ENCODE results near the gene VN1R5. TPM values are rescaled to one million over a fixed set of nuclear protein-coding genes. Genes with fewer than 3 reads are reported as not detected.
"Not testable (repeated sequence)": the region's sequence is repeated elsewhere in the genome, so short reads cannot be mapped to it uniquely, and the experiment has no call there.

The VN1R5 gene
- total RNA-seq, 2 experiments from 2014 or later: not detected

DNA sequence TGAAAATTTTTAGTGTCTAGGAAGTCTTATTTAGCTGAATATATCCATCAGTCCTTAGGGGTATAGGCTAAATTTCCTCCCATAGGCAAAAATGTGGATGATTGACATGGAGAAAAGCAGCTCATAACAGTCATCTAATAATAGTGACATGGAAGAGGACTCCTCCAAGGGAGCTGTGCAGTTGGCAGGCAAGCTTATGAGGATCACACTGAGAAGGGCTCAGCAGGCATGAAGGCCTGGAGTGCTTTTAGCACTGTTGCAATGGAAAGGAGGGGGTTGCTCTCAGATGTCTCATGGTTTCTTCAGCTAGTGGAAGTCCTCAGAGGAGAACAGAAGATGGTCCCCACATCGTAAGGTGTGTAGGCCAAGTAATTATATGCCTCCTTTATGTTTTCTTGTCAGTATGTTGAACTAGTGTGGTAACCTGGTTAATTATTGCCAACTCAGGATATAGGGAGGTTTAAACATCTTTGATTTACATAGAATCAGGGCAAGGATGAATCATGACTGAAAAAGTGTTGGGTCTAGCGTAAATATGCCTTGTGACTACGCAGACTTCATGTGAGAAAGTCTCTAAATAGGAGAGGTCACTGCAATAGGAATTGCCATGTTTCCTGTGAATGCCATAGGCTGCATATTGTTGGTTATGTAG is 18.9 kb downstream of the VN1R5 start:
- ChIA-PET CTCF (no interaction called here), POLR2A (no interaction called here)
- H3K4me1 Mint-ChIP-seq: no peaks in the 10 kb centered on the region
- no peak overlapping the region for H3K27ac Mint-ChIP-seq
- peaks cover 12% of the 10 kb centered on the region for H3K9me3 Mint-ChIP-seq (ENCODE audit: low read depth)
- DNase-seq (no peak), ATAC-seq (no peak)
- no peak overlapping the region for H3K4me3 Mint-ChIP-seq
- no peaks in the 10 kb centered on the region for H3K27me3 Mint-ChIP-seq
- intact Hi-C loops (cut with DNase I, micrococcal nuclease): no loop called here
- no peaks in the 10 kb centered on the region for H3K36me3 Mint-ChIP-seq (ENCODE audit: low read depth)

DNA sequence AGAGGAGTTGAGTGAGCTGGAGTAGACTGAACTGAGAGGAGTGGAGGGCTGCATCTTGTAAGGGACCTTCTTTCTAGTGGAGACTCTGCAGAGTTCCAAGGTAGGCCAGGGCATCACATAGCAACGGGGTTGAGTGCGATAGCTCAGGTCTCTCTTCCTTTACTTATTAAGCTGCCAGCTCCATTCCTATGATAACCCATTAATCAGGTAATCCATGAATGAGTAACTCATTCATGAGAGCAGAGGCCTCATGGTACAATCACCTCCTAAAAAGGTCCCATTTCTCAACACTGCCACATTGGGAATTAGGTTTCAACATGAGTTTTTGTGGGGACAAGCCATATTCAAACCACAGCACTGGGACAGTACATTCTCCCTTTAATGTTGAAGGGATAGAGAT is 21.3 kb downstream of the VN1R5 start:
- H3K36me3 Mint-ChIP-seq (ENCODE audit: low read depth): no peaks in the 10 kb centered on the region
- DNase-seq (no peak), ATAC-seq (no peak)
- H3K4me1 Mint-ChIP-seq: no peaks in the 10 kb centered on the region
- H3K27me3 Mint-ChIP-seq: no peaks in the 10 kb centered on the region
- POLR2A ChIA-PET: no interaction called here
- H3K27ac Mint-ChIP-seq: no peak overlapping the region
- no peaks in the 10 kb centered on the region for H3K9me3 Mint-ChIP-seq (ENCODE audit: low read depth)
- CTCF ChIA-PET: no interaction called here
- intact Hi-C loops (cut with DNase I, micrococcal nuclease): no loop called here
- H3K4me3 Mint-ChIP-seq: no peak overlapping the region

DNA sequence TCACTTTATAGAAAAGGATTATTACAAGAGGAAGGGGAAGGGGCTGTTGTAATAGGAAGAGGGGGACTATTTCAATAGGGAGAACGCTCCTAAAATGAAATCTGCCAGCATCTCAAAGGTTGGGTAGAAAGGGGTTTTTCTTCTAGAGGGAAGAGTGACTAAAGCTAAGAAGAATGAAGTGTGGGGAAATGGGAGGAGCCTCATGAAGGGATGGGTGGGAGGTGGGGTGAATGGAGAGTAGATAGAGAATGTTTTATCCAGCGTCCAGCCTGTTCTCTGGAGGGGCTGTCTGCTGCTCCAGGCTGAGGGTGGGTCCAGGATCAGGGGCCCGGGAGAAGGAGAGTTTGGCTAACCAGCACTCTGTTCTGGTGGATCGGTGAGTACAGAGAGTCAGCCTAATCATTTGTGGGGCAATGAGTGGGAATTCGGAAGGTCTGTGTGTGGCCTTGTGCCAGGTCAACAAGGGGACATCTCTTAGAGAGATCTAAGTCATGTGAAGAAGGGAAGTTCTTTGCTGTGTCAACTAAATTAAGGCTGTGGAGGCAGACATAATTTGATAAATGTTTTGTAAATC is 25.2 kb downstream of the VN1R5 start:
- ChIA-PET CTCF (no interaction called here), POLR2A (no interaction called here)
- Mint-ChIP-seq H3K9me3 (ENCODE audit: low read depth) (peaks cover 4% of the 10 kb centered on the region), H3K27ac (no peak overlapping the region), H3K4me3 (no peak overlapping the region), H3K4me1 (no peaks in the 10 kb centered on the region), H3K36me3 (ENCODE audit: low read depth) (no peaks in the 10 kb centered on the region), H3K27me3 (no peaks in the 10 kb centered on the region)
- DNase-seq (no peak), ATAC-seq (no peak)
- intact Hi-C loops (cut with DNase I, micrococcal nuclease): no loop called here

DNA sequence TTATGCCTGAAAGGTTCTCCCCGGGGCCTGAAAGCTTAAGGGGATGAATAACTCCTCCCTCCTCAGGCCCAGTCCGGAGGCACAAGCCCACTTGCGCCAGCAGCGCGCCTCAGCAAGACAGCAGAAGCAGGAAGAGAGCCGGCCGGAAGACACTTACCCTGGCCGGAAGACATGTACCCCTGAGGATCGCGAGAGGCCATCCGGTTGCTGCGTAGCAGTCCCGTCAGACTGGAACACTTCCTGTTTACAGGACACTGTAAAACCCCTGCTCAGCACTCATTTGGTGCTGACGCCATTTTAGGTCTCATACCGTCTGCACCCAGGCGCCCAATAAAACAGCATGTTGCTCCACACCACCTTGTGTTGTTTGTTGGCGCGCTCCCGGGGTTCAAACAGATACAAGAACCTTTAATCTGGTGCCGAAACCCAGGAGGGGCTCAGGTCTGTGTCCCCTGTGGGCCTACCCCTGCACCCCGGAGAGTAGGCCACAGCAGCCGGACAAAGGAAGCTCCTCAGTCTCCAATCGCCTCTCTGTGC is 30.3 kb downstream of the VN1R5 start:
- Mint-ChIP-seq H3K9me3 (ENCODE audit: low read depth) (peaks cover 14% of the 10 kb centered on the region), H3K36me3 (ENCODE audit: low read depth) (no peaks in the 10 kb centered on the region), H3K27me3 (no peaks in the 10 kb centered on the region), H3K27ac (no peak overlapping the region), H3K4me1 (no peaks in the 10 kb centered on the region), H3K4me3 (no peak overlapping the region)
- intact Hi-C loops (cut with DNase I, micrococcal nuclease): no loop called here
- POLR2A ChIA-PET: no interaction called here
- no peak for ATAC-seq
- no peak for DNase-seq
- CTCF ChIA-PET: interaction anchor here (0.6 to 0.7 kb wide), 2 partner anchors 189 to 406 kb away, joined by 3 read pairs; no protein-coding TSS in a partner anchor

DNA sequence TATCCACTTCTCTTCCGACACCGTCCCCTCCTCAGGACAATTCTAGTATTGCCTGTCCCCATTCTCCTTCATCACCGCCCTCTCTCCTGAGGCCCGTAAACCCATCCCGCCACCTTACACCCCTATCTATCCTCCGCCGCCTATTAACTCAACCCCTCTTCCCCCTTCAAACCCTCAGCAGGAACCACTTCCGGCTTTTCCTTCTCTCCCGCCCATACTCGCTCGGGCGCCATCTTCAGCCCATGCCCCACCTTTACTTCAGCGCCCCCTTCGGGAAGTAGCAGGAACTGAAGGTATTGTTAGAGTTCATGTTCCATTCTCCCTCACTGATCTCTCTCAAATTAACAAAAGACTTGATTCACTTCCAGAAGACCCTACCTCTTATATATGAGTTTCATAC is 31.6 kb downstream of the VN1R5 start:
- ChIA-PET POLR2A (no interaction called here), CTCF (no interaction called here)
- Mint-ChIP-seq H3K27ac (no peak overlapping the region), H3K4me1 (no peaks in the 10 kb centered on the region), H3K36me3 (ENCODE audit: low read depth) (no peaks in the 10 kb centered on the region), H3K9me3 (ENCODE audit: low read depth) (peaks cover 14% of the 10 kb centered on the region), H3K27me3 (no peaks in the 10 kb centered on the region), H3K4me3 (no peak overlapping the region)
- no peak for DNase-seq
- ATAC-seq: no peak
- intact Hi-C loops (cut with DNase I, micrococcal nuclease): no loop called here

DNA sequence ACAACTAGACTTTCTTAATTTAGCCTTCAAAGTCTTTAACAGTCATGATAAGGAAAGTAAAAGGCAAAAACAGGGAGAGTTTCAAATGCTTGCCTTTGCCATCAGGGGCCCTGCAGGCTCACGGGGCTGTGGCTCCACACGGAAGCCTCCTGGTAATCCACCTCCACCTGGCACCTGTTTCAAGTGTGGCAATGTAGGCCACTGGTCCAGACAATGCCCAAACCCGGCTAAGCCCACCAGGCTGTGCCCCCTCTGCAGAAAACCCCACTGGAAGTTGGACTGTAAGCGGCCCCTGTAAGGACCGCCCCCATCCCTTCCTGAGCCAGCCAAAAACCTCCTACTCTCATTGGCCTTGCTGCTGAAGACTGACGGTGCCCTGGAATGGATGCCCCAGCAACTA is 32.5 kb downstream of the VN1R5 start:
- Mint-ChIP-seq H3K36me3 (ENCODE audit: low read depth) (no peaks in the 10 kb centered on the region), H3K4me1 (no peaks in the 10 kb centered on the region), H3K9me3 (ENCODE audit: low read depth) (peaks cover 14% of the 10 kb centered on the region), H3K27ac (no peak overlapping the region), H3K27me3 (no peaks in the 10 kb centered on the region), H3K4me3 (no peak overlapping the region)
- POLR2A ChIA-PET: no interaction called here
- CTCF ChIA-PET: no interaction called here
- intact Hi-C loops (cut with DNase I, micrococcal nuclease): no loop called here
- no peak for ATAC-seq
- no peak for DNase-seq

DNA sequence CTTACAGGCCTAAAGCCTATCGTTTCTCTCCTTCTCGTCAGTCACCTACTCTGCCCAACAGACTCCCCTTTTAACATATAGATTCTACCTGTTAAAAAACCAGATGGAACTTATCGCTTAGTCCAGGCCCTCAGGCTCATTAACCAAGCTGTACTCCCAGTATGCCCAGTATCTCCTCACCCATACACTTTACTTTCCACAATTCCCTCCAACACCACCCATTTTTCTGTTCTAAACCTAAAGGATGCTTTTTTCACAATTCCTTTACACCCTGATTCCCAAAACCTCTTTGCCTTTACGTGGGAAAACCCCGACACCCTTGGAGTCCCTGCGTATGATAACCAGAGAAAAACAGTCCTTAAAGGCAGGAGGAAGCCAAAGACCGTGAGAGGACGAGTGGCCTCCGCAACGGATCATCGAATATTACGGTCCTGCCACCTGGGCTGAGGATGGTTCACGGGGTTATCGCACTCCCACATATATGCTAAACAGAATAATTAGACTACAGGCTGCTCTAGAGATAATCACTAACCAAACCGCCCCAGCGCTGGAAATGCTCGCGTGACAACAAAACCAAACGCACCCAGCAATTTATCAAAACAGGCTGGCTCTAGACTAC is 33.5 kb downstream of the VN1R5 start:
- intact Hi-C loops (cut with DNase I, micrococcal nuclease); POLR2A ChIA-PET; CTCF ChIA-PET; H3K36me3 Mint-ChIP-seq (ENCODE audit: low read depth); H3K4me3 Mint-ChIP-seq; H3K27ac Mint-ChIP-seq; DNase-seq; ATAC-seq; H3K4me1 Mint-ChIP-seq; H3K27me3 Mint-ChIP-seq: not testable (repeated sequence)
- peaks cover 14% of the 10 kb centered on the region for H3K9me3 Mint-ChIP-seq (ENCODE audit: low read depth)

DNA sequence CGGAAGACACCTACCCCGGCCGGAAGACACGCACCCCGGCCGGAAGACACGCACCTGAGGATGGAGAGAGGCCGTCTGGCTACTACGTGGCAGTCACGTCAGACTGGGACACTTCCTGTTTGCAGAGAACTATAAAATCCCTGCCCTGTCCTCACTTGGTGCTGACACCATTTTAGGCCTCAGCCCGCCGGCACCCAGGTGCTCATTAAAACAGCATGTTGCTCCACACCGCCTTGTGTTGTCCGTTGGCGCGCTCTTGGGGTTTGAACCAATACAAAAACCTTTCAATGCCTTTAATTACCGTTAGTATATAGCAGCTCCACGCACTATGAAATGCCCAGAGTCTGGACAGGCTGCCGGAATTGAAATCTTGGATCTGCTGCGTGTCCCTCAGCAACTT is 34.7 kb downstream of the VN1R5 start:
- ChIA-PET CTCF (no interaction called here), POLR2A (no interaction called here)
- intact Hi-C loops (cut with DNase I, micrococcal nuclease): no loop called here
- Mint-ChIP-seq H3K9me3 (ENCODE audit: low read depth) (peaks cover 14% of the 10 kb centered on the region), H3K4me1 (no peaks in the 10 kb centered on the region), H3K27me3 (no peaks in the 10 kb centered on the region), H3K27ac (no peak overlapping the region), H3K36me3 (ENCODE audit: low read depth) (no peaks in the 10 kb centered on the region), H3K4me3 (no peak overlapping the region)
- DNase-seq (no peak), ATAC-seq (no peak)

DNA sequence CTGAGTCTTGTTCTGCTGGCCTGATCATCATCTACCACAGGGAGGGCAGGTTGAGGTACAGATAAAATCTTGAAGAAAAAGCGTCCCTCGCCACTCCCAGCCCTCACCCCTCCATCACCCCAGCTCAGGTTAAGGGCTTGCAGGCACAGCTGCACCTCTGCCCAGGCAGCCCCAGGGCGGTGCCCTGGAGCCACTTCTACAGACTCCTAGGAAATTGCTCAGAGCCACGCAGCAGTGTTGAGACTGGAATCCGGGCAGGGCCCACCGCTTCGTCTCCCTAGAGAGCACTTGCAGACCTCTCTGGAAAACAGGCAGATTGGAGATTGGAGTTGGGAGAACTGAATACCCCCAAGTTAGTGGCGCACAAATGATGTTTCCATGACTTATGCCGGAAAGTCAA is 35.3 kb downstream of the VN1R5 start:
- Mint-ChIP-seq H3K9me3 (ENCODE audit: low read depth) (peaks cover 10% of the 10 kb centered on the region), H3K27ac (no peak overlapping the region), H3K36me3 (ENCODE audit: low read depth) (no peaks in the 10 kb centered on the region), H3K4me1 (no peaks in the 10 kb centered on the region), H3K27me3 (no peaks in the 10 kb centered on the region), H3K4me3 (no peak overlapping the region)
- POLR2A ChIA-PET: no interaction called here
- intact Hi-C loops (cut with DNase I, micrococcal nuclease): no loop called here
- no peak for ATAC-seq
- DNase-seq: no peak
- CTCF ChIA-PET: no interaction called here

DNA sequence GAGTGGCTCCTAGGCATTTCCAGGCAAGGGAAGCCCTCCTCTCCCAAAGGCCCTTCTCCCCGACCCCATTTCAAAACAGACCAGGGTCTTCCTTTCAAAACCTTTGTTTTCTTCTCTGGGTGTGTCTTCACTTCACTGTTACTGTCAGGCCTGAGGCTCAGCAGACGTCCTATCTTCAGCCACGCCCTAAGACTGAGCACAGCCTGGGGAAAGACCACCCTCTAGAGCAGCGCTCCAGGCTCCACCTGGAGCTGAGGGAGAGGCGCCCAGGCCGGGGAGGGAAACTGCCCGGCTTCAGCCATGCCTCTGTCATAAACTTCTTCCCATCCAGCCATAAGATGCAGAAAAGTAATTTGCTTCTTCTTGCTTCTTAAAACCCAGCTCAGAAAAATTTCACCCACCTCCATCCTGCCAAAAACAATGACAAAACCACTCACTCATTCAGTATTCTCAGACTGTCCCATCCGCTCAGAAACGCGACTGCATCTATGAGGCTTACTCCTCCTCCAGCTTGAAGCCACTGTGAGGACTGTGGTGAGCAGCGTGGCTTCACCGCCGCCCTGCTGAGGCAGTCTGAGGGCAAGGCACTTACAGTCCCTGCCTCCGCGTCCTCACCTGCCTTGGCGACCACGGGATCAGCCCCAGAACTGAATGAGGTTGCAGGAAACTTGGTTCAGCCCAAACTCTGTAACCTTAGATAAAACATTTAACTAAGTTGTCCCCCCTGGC is 36.1 kb downstream of the VN1R5 start:
- Mint-ChIP-seq H3K9me3 (ENCODE audit: low read depth) (peaks cover 10% of the 10 kb centered on the region), H3K36me3 (ENCODE audit: low read depth) (no peaks in the 10 kb centered on the region), H3K4me3 (no peak overlapping the region), H3K27ac (no peak overlapping the region), H3K4me1 (no peaks in the 10 kb centered on the region), H3K27me3 (no peaks in the 10 kb centered on the region)
- DNase-seq (peak; percentile 11), ATAC-seq (no peak)
- ChIA-PET POLR2A (no interaction called here), CTCF (interaction anchor here (0.7 kb wide), 2 partner anchors 34 to 173 kb away, joined by 3 read pairs; no protein-coding TSS in a partner anchor)
- intact Hi-C loops (cut with DNase I, micrococcal nuclease): no loop called here

DNA sequence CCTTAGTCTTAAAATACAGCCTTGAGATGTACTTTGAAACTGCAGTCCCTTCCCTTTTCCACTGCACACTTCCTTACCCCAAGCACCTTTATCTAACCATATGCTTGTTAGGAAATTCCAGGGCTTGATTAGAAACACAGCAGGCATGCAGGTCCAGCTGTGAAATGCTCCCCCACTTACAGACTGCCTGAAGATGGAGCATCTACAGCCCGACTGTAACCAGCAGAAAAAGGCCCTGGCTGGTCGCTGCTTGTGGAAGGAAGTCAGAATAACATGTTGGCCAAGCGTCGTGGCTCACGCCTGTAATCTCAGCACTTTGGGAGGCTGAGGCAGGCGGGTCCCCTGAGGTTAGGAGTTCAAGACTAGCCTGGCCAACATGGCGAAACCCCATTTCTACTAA is 37.2 kb downstream of the VN1R5 start:
- H3K9me3 Mint-ChIP-seq (ENCODE audit: low read depth): peaks cover 3% of the 10 kb centered on the region
- no peaks in the 10 kb centered on the region for H3K27me3 Mint-ChIP-seq
- ATAC-seq (no peak), DNase-seq (no peak)
- no peak overlapping the region for H3K27ac Mint-ChIP-seq
- ChIA-PET POLR2A (no interaction called here), CTCF (no interaction called here)
- no peaks in the 10 kb centered on the region for H3K36me3 Mint-ChIP-seq (ENCODE audit: low read depth)
- no peaks in the 10 kb centered on the region for H3K4me1 Mint-ChIP-seq
- intact Hi-C loops (cut with DNase I, micrococcal nuclease): no loop called here
- no peak overlapping the region for H3K4me3 Mint-ChIP-seq

DNA sequence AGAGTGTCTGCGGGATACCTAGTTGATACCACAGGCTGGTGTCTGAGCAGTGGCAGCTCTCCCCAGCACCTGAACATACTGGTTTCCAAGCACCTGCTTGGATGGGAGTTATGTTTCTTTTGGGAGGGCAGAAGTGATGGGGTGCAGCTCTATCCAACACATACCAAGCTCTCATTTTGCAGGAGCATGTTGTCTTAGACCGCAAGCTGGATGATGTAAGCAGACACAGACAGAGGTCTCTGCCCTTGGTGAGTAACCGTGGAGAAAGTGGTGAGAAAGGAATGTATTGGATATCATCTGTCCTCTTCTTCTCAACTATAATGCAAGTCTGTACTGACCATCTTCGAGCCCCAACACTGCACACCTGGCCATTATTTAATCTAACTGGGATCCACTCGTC is 38.4 kb downstream of the VN1R5 start:
- ChIA-PET CTCF (no interaction called here), POLR2A (no interaction called here)
- Mint-ChIP-seq H3K4me3 (no peak overlapping the region), H3K27me3 (no peaks in the 10 kb centered on the region), H3K9me3 (ENCODE audit: low read depth) (no peaks in the 10 kb centered on the region), H3K27ac (no peak overlapping the region), H3K4me1 (no peaks in the 10 kb centered on the region), H3K36me3 (ENCODE audit: low read depth) (peaks cover 4% of the 10 kb centered on the region)
- no peak for DNase-seq
- no peak for ATAC-seq
- intact Hi-C loops (cut with DNase I, micrococcal nuclease): no loop called here

All from activated CD4-positive, alpha-beta T cell treated with anti-CD3 and anti-CD28 coated beads for 36 hours (primary cell).